ENCODE data around the gene KCTD16.

Gene KCTD16

GRCh38 chr5:144141585-144141984 is 29.1 kb upstream of the KCTD16 start:
- DNase-seq, result no peak
- no peaks in the 10 kb centered on the region for H3K9me3 ChIP-seq (ENCODE audit: insufficient read depth, low read length, severe bottlenecking)
- ATAC-seq (ENCODE audit: insufficient read depth, low read depth), result no peak

GRCh38 chr5:144142139-144142823 is 28.4 kb upstream of the KCTD16 start:
- H3K27me3 ChIP-seq (ENCODE audit: insufficient read depth, low read length, poor library complexity), result peaks cover 12% of the 10 kb centered on the region
- no peak overlapping the region for H3K9ac ChIP-seq (ENCODE audit: low read depth, low read length)
- H3K79me2 ChIP-seq (ENCODE audit: insufficient read depth, low read length), result no peaks in the 10 kb centered on the region
- no peak overlapping the region for H3K27ac ChIP-seq (ENCODE audit: low read length)
- peak; percentile 90 for ATAC-seq (ENCODE audit: insufficient read depth, low read depth)
- no peak overlapping the region for H3K4me2 ChIP-seq (ENCODE audit: insufficient read depth, low read length)
- no peaks in the 10 kb centered on the region for H3K36me3 ChIP-seq (ENCODE audit: insufficient read depth, low read length)
- no peak overlapping the region for H2AFZ ChIP-seq (ENCODE audit: low read depth, low read length)
- peak; percentile 73 for TF ChIP-seq CTCF (IDR thresholded peaks at IDR 0.05; ENCODE audit: borderline replicate concordance, extremely low read depth, low read length, poor library complexity, severe bottlenecking)
- TF ChIP-seq EZH2 (IDR thresholded peaks at IDR 0.05; ENCODE audit: borderline replicate concordance, low read depth, low read length, severe bottlenecking), result no peak
- H3K9me3 ChIP-seq (ENCODE audit: insufficient read depth, low read length, severe bottlenecking), result no peaks in the 10 kb centered on the region
- DNase-seq, result no peak
- no peak overlapping the region for H3K4me3 ChIP-seq (ENCODE audit: low read depth in 1 of 2, low read length in 2 of 2)
- H4K20me1 ChIP-seq (ENCODE audit: insufficient read depth, low read length), result no peaks in the 10 kb centered on the region
- H3K4me1 ChIP-seq (ENCODE audit: insufficient read depth, low read length), result no peaks in the 10 kb centered on the region

More at GRCh38 chr5:144141585-144141984, 29.1 kb upstream of the KCTD16 start:
- Histone ChIP-seq H3K79me2 (ENCODE audit: insufficient read depth, low read length) (no peaks in the 10 kb centered on the region), H3K4me3 (ENCODE audit: low read depth in 1 of 2, low read length in 2 of 2) (no peak overlapping the region), H2AFZ (ENCODE audit: low read depth, low read length) (no peak overlapping the region), H3K9ac (ENCODE audit: low read depth, low read length) (no peak overlapping the region), H4K20me1 (ENCODE audit: insufficient read depth, low read length) (no peaks in the 10 kb centered on the region), H3K36me3 (ENCODE audit: insufficient read depth, low read length) (no peaks in the 10 kb centered on the region), H3K4me2 (ENCODE audit: insufficient read depth, low read length) (no peak overlapping the region), H3K4me1 (ENCODE audit: insufficient read depth, low read length) (no peaks in the 10 kb centered on the region), H3K27ac (ENCODE audit: low read length) (no peak overlapping the region), H3K27me3 (ENCODE audit: insufficient read depth, low read length, poor library complexity) (peaks cover 12% of the 10 kb centered on the region)
- no peak for TF ChIP-seq EZH2 (IDR thresholded peaks at IDR 0.05; ENCODE audit: borderline replicate concordance, low read depth, low read length, severe bottlenecking)

- Histone ChIP-seq H2AFZ (ENCODE audit: low read depth, low read length) (no peak overlapping the region), H3K4me1 (ENCODE audit: insufficient read depth, low read length) (no peaks in the 10 kb centered on the region), H3K79me2 (ENCODE audit: insufficient read depth, low read length) (no peaks in the 10 kb centered on the region), H4K20me1 (ENCODE audit: insufficient read depth, low read length) (no peaks in the 10 kb centered on the region), H3K9ac (ENCODE audit: low read depth, low read length) (no peak overlapping the region), H3K9me3 (ENCODE audit: insufficient read depth, low read length, severe bottlenecking) (no peaks in the 10 kb centered on the region), H3K4me2 (ENCODE audit: insufficient read depth, low read length) (no peak overlapping the region), H3K36me3 (ENCODE audit: insufficient read depth, low read length) (no peaks in the 10 kb centered on the region), H3K27ac (ENCODE audit: low read length) (no peak overlapping the region), H3K4me3 (ENCODE audit: low read depth in 1 of 2, low read length in 2 of 2) (no peak overlapping the region), H3K27me3 (ENCODE audit: insufficient read depth, low read length, poor library complexity) (peaks cover 12% of the 10 kb centered on the region)
- TF ChIP-seq EZH2 (IDR thresholded peaks at IDR 0.05; ENCODE audit: borderline replicate concordance, low read depth, low read length, severe bottlenecking) (no peak), CTCF (IDR thresholded peaks at IDR 0.05; ENCODE audit: borderline replicate concordance, extremely low read depth, low read length, poor library complexity, severe bottlenecking) (no peak)
- DNase-seq (no peak), ATAC-seq (ENCODE audit: insufficient read depth, low read depth) (no peak)
Measured at GRCh38 chr5:144142824-144143162, 27.9 kb upstream of the KCTD16 start.

GRCh38 chr5:144143625-144144024 is 27.0 kb upstream of the KCTD16 start:
- ATAC-seq (ENCODE audit: insufficient read depth, low read depth) (no peak), DNase-seq (no peak)
- Histone ChIP-seq H3K4me3 (ENCODE audit: low read depth in 1 of 2, low read length in 2 of 2) (no peak overlapping the region), H3K4me1 (ENCODE audit: insufficient read depth, low read length) (no peaks in the 10 kb centered on the region), H3K9ac (ENCODE audit: low read depth, low read length) (no peak overlapping the region), H3K27me3 (ENCODE audit: insufficient read depth, low read length, poor library complexity) (peaks cover 9% of the 10 kb centered on the region), H3K27ac (ENCODE audit: low read length) (no peak overlapping the region), H3K79me2 (ENCODE audit: insufficient read depth, low read length) (no peaks in the 10 kb centered on the region), H4K20me1 (ENCODE audit: insufficient read depth, low read length) (no peaks in the 10 kb centered on the region), H2AFZ (ENCODE audit: low read depth, low read length) (no peak overlapping the region), H3K36me3 (ENCODE audit: insufficient read depth, low read length) (no peaks in the 10 kb centered on the region), H3K9me3 (ENCODE audit: insufficient read depth, low read length, severe bottlenecking) (no peaks in the 10 kb centered on the region), H3K4me2 (ENCODE audit: insufficient read depth, low read length) (no peak overlapping the region)
- TF ChIP-seq EZH2 (IDR thresholded peaks at IDR 0.05; ENCODE audit: borderline replicate concordance, low read depth, low read length, severe bottlenecking) (no peak), CTCF (IDR thresholded peaks at IDR 0.05; ENCODE audit: borderline replicate concordance, extremely low read depth, low read length, poor library complexity, severe bottlenecking) (no peak)
